ENCODE data around the gene KCNAB1.

GRCh38 chr3:156432563-156432962, 312.2 kb downstream of the KCNAB1 start:
- no peak for TF ChIP-seq CTCF (conservative IDR thresholded peaks at IDR 0.05)
- TF ChIP-seq EZH2 (IDR thresholded peaks at IDR 0.05; ENCODE audit: low read depth): no peak

Data from PC-9 (cell line).